MM.1S (cell line): ENCODE measurements around the gene COL5A1.

Experiments used
- EZH2 ChIP-seq: fragments of 300-600 bp; sonication (generic); optimal IDR thresholded peaks from 2 replicates; pipeline ENCODE3; 2017; ENCODE audit warnings: low read depth, mild to moderate bottlenecking, antibody characterized with exemption, low read length, mixed read lengths
- EZH2phosphoT487 ChIP-seq: fragments of 300-600 bp; sonication (generic); IDR thresholded peaks from 2 replicates; pipeline ENCODE4 v1.6.1; 2018; ENCODE audit warnings: antibody characterized with exemption, low read length
- TF ChIP-seq, protein P1 (sequence below): fragments of 300-600 bp; sonication (generic); IDR thresholded peaks from 2 replicates; pipeline ENCODE4 v1.5.1; 2016; ENCODE audit warnings: antibody characterized with exemption, low read length, mixed read lengths

DNA sequence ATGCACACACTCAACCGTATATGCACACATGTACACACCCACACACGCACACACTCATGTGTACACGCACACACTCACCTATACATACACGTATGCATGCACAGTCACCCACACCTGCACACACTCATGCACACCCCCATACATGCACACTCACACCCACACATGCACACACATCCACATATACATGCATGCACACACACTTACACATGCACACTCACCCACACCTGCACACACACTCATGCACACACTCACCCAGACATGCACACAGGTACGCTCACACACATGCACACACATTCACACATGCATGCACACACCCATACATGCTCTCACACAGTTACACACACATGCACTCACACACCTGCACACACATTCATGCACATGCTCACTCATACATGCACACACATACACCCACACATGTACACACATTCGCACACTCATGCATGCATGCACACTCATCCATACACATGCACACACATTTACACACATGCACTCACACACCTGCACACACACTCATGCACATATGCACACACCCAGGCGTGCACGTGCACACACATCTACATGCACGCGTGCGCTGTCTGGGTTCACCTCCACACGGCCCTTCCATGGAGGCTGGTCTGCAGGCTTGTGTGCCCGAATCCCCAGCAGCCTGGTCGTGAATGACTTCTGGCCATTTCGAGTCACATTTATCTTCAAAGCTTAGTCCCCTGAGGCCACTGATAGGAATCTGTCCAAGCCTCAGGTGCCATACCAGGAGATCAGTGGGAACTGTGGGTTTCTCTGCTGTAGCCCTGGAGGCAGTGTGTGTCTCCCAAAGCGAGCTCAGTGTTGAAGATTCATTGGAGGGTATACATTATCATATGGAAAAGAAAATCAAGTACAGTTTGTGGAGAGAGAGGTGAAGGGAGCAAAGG is 103.0 kb downstream of the COL5A1 start:
- TF ChIP-seq, protein P1, sequence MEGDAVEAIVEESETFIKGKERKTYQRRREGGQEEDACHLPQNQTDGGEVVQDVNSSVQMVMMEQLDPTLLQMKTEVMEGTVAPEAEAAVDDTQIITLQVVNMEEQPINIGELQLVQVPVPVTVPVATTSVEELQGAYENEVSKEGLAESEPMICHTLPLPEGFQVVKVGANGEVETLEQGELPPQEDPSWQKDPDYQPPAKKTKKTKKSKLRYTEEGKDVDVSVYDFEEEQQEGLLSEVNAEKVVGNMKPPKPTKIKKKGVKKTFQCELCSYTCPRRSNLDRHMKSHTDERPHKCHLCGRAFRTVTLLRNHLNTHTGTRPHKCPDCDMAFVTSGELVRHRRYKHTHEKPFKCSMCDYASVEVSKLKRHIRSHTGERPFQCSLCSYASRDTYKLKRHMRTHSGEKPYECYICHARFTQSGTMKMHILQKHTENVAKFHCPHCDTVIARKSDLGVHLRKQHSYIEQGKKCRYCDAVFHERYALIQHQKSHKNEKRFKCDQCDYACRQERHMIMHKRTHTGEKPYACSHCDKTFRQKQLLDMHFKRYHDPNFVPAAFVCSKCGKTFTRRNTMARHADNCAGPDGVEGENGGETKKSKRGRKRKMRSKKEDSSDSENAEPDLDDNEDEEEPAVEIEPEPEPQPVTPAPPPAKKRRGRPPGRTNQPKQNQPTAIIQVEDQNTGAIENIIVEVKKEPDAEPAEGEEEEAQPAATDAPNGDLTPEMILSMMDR, result no peak
- no peak for TF ChIP-seq EZH2
- no peak for TF ChIP-seq EZH2phosphoT487
